Panc1 (cell line): Measurements from ENCODE around the gene PHKB. TPM values are rescaled to one million over a fixed set of nuclear protein-coding genes. Genes with fewer than 3 reads are reported as not detected.
A peak's percentile ranks its signal among the peaks of the same experiment; 100 is the strongest.

Experiments used
- ATAC-seq: fragments of 200-7000 bp; cut with Tn5 transposase; 2 replicates; pipeline ENCODE4 v1.9.1; 2020; ENCODE audit warnings: mild to moderate bottlenecking, moderate library complexity
- BruUV-seq: library from RNA; stranded (reverse); fragments of 400-500 nt; replicated peaks from 2 replicates; lab custom pipeline; 2021; lab: Mats Ljungman, UMichigan
- CTCF ChIA-PET: fragments of 300-600 bp; sonication (Branson Sonifier 250); formaldehyde crosslinking; loops from one replicate; lab custom pipeline; 2022; ENCODE audit warnings: antibody characterized with exemption; lab: Charles Lee
- POLR2A ChIA-PET: fragments of 300-600 bp; sonication (Branson Sonifier 250); formaldehyde crosslinking; loops from one replicate; lab custom pipeline; 2022; ENCODE audit warnings: antibody characterized with exemption; lab: Charles Lee
- DNase-seq: peaks from one replicate; pipeline ENCODE4 v3.0.0-alpha.2; 2010; ENCODE audit warnings: low read depth, low spot score
- H3K27ac ChIP-seq: 2 replicates; pipeline ENCODE4 v1.5.1; 2011; ENCODE audit warnings: mild to moderate bottlenecking, low read length, inconsistent platforms
- H3K27me3 ChIP-seq: fragments of 200-500 bp; sonication (Bioruptor generic); 2 replicates; pipeline ENCODE4 v1.6.0; 2014; ENCODE audit warnings: low read length, inconsistent platforms; ENCODE audit not compliant: control insufficient read depth, insufficient read depth
- H3K36me3 ChIP-seq: fragments of 200-500 bp; sonication (Bioruptor generic); 2 replicates; pipeline ENCODE4 v1.5.1; 2014; ENCODE audit warnings: inconsistent platforms, mild to moderate bottlenecking, low read length, moderate library complexity; ENCODE audit not compliant: control insufficient read depth, insufficient read depth
- H3K4me1 ChIP-seq: 2 replicates; pipeline ENCODE4 v1.5.1; 2011; ENCODE audit warnings: inconsistent platforms, mild to moderate bottlenecking, low read length, moderate library complexity; ENCODE audit not compliant: control insufficient read depth, insufficient read depth
- H3K4me3 ChIP-seq, 2 experiments: 2 replicates each; pipeline ENCODE4 v1.5.1; 2011 to 2012; ENCODE audit warnings: low read depth in 2 of 2, low read length in 2 of 2, mild to moderate bottlenecking in 2 of 2, inconsistent platforms in 1 of 2, moderate library complexity in 1 of 2
- H3K9me3 ChIP-seq: fragments of 200-500 bp; sonication (Bioruptor generic); 2 replicates; pipeline ENCODE4 v1.5.1; 2014; ENCODE audit warnings: low read depth, mild to moderate bottlenecking, inconsistent platforms, low read length, moderate library complexity; ENCODE audit not compliant: control insufficient read depth, insufficient read depth
- POLR2AphosphoS5 ChIP-seq: IDR thresholded peaks from 2 replicates; pipeline ENCODE4 v1.6.1; 2012; ENCODE audit warnings: mild to moderate bottlenecking, low read depth, low read length, moderate library complexity
- SIN3A ChIP-seq: IDR thresholded peaks from 2 replicates; pipeline ENCODE4 v1.6.1; 2012; ENCODE audit warnings: low read depth, mild to moderate bottlenecking, low read length, moderate library complexity, borderline replicate concordance; ENCODE audit not compliant: insufficient read depth
- TCF7L2 ChIP-seq: IDR thresholded peaks from 2 replicates; pipeline ENCODE4 v1.6.1; 2011; ENCODE audit warnings: mild to moderate bottlenecking, low read depth, low read length, inconsistent platforms
- in situ Hi-C: cut with HindIII; loops from 2 replicates; pipeline ENCODE4 v1.10.0; 2016; ENCODE audit warnings: low sequenced_read_pairs, low pct_unique_long_range_greater_than_20kb
- intact Hi-C: fragments of 100-400 bp; cut with micrococcal nuclease; formaldehyde crosslinking; loops from one replicate; pipeline ENCODE4 v1.10.0; 2022; ENCODE audit not compliant: unreplicated experiment
- total RNA-seq: library from RNA; stranded (reverse); gene quantifications from one replicate; pipeline ENCODE4 v1.2.1, GENCODE V29; 2021; ENCODE audit not compliant: unreplicated experiment
- TF ChIP-seq, protein P1 (sequence below): fragments of 450-650 bp; IDR thresholded peaks from 2 replicates; pipeline ENCODE4 v1.5.1; 2017; ENCODE audit warnings: mild to moderate bottlenecking
- TF ChIP-seq, protein P2 (sequence below), 2 experiments: IDR thresholded peaks; 2 replicates each; pipeline ENCODE4 v1.6.1; 2011 to 2012; ENCODE audit warnings: low read depth in 2 of 2, control low read depth in 1 of 2, low read length in 1 of 2, mild to moderate bottlenecking in 1 of 2, moderate library complexity in 1 of 2; ENCODE audit not compliant: insufficient read depth in 1 of 2

Gene PHKB
- total RNA-seq, 1 experiment from 2014 or later, result 29.5 TPM

DNA sequence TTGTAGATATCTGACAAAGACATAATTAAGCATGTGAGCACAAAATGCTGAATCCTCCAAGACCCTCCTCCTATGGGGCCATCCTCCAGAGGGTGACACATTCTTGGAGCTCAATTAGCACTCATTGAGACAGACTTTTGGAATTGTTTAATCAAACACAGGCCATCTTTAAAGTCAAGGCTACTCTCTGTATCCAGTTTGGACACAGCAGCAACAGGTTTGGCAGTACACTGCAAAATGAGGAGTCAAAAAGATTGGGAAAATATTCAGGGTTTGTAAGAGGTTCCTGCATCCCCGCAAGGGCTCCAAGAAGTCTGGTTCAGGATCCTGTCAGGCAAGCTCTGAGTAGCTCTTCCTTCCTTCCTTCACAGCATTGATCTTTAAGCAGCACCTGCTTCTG, 1.5 kb upstream of the PHKB start:
- CTCF ChIA-PET, result no interaction called here

DNA sequence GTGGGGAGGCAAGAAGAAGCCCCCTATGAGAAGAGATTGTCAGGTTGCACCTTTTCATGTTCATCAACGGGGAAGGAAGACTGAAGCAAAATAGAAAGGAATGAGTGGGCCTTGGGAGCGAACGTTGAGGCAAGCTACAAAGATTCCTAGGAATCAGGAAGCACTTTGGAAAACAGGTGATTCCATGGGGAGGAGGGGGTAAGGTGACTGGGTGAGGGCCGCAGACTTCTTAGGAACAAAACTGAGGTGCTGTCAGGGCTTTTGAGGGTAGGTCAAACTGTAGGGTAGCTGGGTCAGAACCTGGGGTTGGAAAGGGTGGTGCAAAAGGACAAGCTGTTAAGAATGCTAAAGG, 796 bp upstream of the PHKB start:
- no TSS peak for BruUV-seq
- no peaks in the 10 kb centered on the region for H3K27me3 ChIP-seq
- TF ChIP-seq TCF7L2 (no peak), POLR2AphosphoS5 (no peak), SIN3A (no peak)
- TF ChIP-seq, protein P1, sequence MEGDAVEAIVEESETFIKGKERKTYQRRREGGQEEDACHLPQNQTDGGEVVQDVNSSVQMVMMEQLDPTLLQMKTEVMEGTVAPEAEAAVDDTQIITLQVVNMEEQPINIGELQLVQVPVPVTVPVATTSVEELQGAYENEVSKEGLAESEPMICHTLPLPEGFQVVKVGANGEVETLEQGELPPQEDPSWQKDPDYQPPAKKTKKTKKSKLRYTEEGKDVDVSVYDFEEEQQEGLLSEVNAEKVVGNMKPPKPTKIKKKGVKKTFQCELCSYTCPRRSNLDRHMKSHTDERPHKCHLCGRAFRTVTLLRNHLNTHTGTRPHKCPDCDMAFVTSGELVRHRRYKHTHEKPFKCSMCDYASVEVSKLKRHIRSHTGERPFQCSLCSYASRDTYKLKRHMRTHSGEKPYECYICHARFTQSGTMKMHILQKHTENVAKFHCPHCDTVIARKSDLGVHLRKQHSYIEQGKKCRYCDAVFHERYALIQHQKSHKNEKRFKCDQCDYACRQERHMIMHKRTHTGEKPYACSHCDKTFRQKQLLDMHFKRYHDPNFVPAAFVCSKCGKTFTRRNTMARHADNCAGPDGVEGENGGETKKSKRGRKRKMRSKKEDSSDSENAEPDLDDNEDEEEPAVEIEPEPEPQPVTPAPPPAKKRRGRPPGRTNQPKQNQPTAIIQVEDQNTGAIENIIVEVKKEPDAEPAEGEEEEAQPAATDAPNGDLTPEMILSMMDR, result no peak
- TF ChIP-seq, protein P2, sequence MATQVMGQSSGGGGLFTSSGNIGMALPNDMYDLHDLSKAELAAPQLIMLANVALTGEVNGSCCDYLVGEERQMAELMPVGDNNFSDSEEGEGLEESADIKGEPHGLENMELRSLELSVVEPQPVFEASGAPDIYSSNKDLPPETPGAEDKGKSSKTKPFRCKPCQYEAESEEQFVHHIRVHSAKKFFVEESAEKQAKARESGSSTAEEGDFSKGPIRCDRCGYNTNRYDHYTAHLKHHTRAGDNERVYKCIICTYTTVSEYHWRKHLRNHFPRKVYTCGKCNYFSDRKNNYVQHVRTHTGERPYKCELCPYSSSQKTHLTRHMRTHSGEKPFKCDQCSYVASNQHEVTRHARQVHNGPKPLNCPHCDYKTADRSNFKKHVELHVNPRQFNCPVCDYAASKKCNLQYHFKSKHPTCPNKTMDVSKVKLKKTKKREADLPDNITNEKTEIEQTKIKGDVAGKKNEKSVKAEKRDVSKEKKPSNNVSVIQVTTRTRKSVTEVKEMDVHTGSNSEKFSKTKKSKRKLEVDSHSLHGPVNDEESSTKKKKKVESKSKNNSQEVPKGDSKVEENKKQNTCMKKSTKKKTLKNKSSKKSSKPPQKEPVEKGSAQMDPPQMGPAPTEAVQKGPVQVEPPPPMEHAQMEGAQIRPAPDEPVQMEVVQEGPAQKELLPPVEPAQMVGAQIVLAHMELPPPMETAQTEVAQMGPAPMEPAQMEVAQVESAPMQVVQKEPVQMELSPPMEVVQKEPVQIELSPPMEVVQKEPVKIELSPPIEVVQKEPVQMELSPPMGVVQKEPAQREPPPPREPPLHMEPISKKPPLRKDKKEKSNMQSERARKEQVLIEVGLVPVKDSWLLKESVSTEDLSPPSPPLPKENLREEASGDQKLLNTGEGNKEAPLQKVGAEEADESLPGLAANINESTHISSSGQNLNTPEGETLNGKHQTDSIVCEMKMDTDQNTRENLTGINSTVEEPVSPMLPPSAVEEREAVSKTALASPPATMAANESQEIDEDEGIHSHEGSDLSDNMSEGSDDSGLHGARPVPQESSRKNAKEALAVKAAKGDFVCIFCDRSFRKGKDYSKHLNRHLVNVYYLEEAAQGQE (IDR thresholded peaks at IDR 0.05; ENCODE audit: insufficient read depth in 1 of 2, low read depth in 2 of 2, low read length in 1 of 2), result no peak
- H3K9me3 ChIP-seq, result no peaks in the 10 kb centered on the region
- in situ Hi-C loops, result no loop called here
- intact Hi-C loops, result loop anchor here (10.0 kb wide), 1 partner anchor 316 kb away; the partner anchor contains the start of gene NETO2
- POLR2A ChIA-PET, result no interaction called here
- peaks cover 6% of the 10 kb centered on the region for H3K4me1 ChIP-seq
- ATAC-seq, result no peak; the same call in 1 of the 2 replicates
- H3K36me3 ChIP-seq, result peaks cover 2% of the 10 kb centered on the region; the same call in 1 of the 2 replicates
- H3K4me3 ChIP-seq, result peak overlapping the region; percentile 81 to 86
- CTCF ChIA-PET, result no interaction called here
- peak overlapping the region; percentile 79 for H3K27ac ChIP-seq
- no peak for DNase-seq

More for the DNA sequence above, 1.5 kb upstream of the PHKB start:
- TF ChIP-seq, protein P2 (IDR thresholded peaks at IDR 0.05; ENCODE audit: insufficient read depth in 1 of 2, low read depth in 2 of 2, low read length in 1 of 2), result no peak
- TF ChIP-seq, protein P1, result no peak
- no peak for TF ChIP-seq POLR2AphosphoS5
- TF ChIP-seq TCF7L2, result no peak
- no peak for TF ChIP-seq SIN3A
- H3K4me3 ChIP-seq, result peak overlapping the region; percentile 81 to 86
- no peaks in the 10 kb centered on the region for H3K27me3 ChIP-seq
- no TSS peak for BruUV-seq
- no peaks in the 10 kb centered on the region for H3K9me3 ChIP-seq
- POLR2A ChIA-PET, result no interaction called here
- DNase-seq (no peak), ATAC-seq (no peak)
- in situ Hi-C loops (no loop called here), intact Hi-C loops (loop anchor here (10.0 kb wide), 1 partner anchor 315 kb away; the partner anchor contains the start of gene NETO2)
- peak overlapping the region; percentile 79; the same call in 1 of the 2 replicates for H3K27ac ChIP-seq
- peaks cover 2% of the 10 kb centered on the region; the same call in 1 of the 2 replicates for H3K36me3 ChIP-seq
- H3K4me1 ChIP-seq, result peaks cover 6% of the 10 kb centered on the region
